ENCODE data around the gene NMNAT2. TPM values are rescaled to one million over a fixed set of nuclear protein-coding genes. Genes with fewer than 3 reads are reported as not detected.

The NMNAT2 gene
- total RNA-seq, 2 experiments from 2014 or later = not detected

DNA sequence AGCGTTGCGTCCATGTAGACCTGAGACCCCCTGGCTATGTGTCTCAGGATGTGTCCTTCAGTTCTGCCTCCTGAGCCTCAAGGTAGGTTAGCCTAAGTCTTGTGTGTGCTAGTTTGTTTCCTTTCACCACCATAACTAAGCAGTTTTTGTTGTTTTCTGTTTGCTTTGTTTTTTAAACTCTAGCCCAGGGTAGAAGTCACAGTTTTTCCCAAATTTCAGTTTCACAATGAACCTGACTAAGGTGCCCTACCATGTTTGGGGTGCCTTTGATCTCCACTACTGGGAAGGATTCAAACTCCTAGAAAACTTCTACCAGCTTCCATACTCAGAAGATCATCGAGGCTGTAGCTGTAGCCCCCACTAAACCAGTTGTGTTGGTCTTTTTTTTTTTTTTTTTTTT lies 39.3 kb upstream of the NMNAT2 start:
- Histone ChIP-seq H3K9me3 (ENCODE audit: low read length) (no peaks in the 10 kb centered on the region), H2AFZ (ENCODE audit: low read length) (no peak overlapping the region), H3K36me3 (ENCODE audit: insufficient read depth, low read length) (no peaks in the 10 kb centered on the region), H4K20me1 (ENCODE audit: insufficient read depth, low read length) (no peaks in the 10 kb centered on the region), H3K4me2 (ENCODE audit: low read length) (no peak overlapping the region), H3K4me1 (ENCODE audit: insufficient read depth, low read length, poor library complexity, severe bottlenecking) (no peaks in the 10 kb centered on the region), H3K27ac (ENCODE audit: low read depth, low read length, poor library complexity, severe bottlenecking) (no peak overlapping the region), H3K4me3 (ENCODE audit: low read depth, low read length, poor library complexity, severe bottlenecking) (no peak overlapping the region), H3K79me2 (ENCODE audit: insufficient read depth, low read depth, low read length) (no peaks in the 10 kb centered on the region), H3K9me2 (ENCODE audit: insufficient read depth, low read length) (no peaks in the 10 kb centered on the region)
- no peak for DNase-seq (ENCODE audit: low spot score)
- BruUV-seq (replicated peaks) = no TSS peak
- TF ChIP-seq, protein P1, sequence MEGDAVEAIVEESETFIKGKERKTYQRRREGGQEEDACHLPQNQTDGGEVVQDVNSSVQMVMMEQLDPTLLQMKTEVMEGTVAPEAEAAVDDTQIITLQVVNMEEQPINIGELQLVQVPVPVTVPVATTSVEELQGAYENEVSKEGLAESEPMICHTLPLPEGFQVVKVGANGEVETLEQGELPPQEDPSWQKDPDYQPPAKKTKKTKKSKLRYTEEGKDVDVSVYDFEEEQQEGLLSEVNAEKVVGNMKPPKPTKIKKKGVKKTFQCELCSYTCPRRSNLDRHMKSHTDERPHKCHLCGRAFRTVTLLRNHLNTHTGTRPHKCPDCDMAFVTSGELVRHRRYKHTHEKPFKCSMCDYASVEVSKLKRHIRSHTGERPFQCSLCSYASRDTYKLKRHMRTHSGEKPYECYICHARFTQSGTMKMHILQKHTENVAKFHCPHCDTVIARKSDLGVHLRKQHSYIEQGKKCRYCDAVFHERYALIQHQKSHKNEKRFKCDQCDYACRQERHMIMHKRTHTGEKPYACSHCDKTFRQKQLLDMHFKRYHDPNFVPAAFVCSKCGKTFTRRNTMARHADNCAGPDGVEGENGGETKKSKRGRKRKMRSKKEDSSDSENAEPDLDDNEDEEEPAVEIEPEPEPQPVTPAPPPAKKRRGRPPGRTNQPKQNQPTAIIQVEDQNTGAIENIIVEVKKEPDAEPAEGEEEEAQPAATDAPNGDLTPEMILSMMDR (conservative IDR thresholded peaks at IDR 0.05; ENCODE audit: low read length) = no peak
- no peak for TF ChIP-seq EZH2phosphoT487 (IDR thresholded peaks at IDR 0.05; ENCODE audit: borderline replicate concordance, low read depth, low read length)
- intact Hi-C loops (cut with micrococcal nuclease; ENCODE audit: unreplicated experiment) = no loop called here
- ChIA-PET POLR2A (no interaction called here), CTCF (ENCODE audit: unreplicated experiment) (no interaction called here)

DNA sequence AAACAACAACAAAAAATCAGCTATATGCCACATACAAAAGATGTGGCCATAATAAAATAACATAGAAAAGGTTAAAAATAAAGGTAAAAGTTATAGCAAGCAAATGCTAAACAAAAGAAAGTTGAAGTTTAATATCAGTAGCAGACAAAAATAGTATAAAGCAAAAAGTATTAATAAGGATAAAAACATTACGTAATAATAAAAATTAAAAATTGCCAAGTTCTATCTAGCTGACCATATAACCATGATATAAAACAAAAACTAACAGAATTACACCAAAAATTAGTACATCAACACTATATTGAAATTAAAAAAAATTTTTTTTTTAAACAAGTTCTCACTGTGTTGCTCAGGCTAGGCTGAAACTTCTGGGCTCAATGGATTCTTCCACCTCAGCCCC lies 38.6 kb upstream of the NMNAT2 start:
- Histone ChIP-seq H3K9me3 (ENCODE audit: low read length) (no peaks in the 10 kb centered on the region), H3K79me2 (ENCODE audit: insufficient read depth, low read depth, low read length) (no peaks in the 10 kb centered on the region), H3K4me1 (ENCODE audit: insufficient read depth, low read length, poor library complexity, severe bottlenecking) (no peaks in the 10 kb centered on the region), H2AFZ (ENCODE audit: low read length) (no peak overlapping the region), H3K9me2 (ENCODE audit: insufficient read depth, low read length) (no peaks in the 10 kb centered on the region), H3K27ac (ENCODE audit: low read depth, low read length, poor library complexity, severe bottlenecking) (no peak overlapping the region), H3K36me3 (ENCODE audit: insufficient read depth, low read length) (no peaks in the 10 kb centered on the region), H3K4me3 (ENCODE audit: low read depth, low read length, poor library complexity, severe bottlenecking) (no peak overlapping the region), H4K20me1 (ENCODE audit: insufficient read depth, low read length) (no peaks in the 10 kb centered on the region), H3K4me2 (ENCODE audit: low read length) (no peak overlapping the region)
- TF ChIP-seq, protein P1 (conservative IDR thresholded peaks at IDR 0.05; ENCODE audit: low read length) = no peak
- TF ChIP-seq EZH2phosphoT487 (IDR thresholded peaks at IDR 0.05; ENCODE audit: borderline replicate concordance, low read depth, low read length) = no peak
- BruUV-seq (replicated peaks) = no TSS peak
- CTCF ChIA-PET (ENCODE audit: unreplicated experiment) = no interaction called here
- no peak for DNase-seq (ENCODE audit: low spot score)
- POLR2A ChIA-PET = no interaction called here
- intact Hi-C loops (cut with micrococcal nuclease; ENCODE audit: unreplicated experiment) = no loop called here

DNA sequence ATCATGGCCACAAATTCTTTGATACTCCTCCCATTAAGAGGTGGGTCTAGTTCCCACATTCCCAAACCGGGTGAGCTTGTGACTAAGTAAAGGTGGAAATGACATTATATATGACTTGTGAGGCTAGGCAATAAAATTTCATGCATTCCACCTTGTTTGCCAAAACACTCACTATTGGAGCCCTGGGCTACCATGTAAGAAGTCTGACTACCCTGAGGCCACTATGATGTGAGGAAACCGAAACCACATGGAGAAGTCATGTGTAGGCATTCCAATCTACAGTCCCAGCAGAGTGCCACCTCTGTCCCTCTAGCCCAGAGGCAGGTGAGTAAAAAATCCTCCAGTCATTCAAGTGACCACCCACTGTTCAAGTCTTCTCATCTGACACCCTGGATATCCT lies 36.2 kb upstream of the NMNAT2 start:
- Histone ChIP-seq H3K79me2 (ENCODE audit: insufficient read depth, low read depth, low read length) (no peaks in the 10 kb centered on the region), H4K20me1 (ENCODE audit: insufficient read depth, low read length) (no peaks in the 10 kb centered on the region), H3K4me2 (ENCODE audit: low read length) (no peak overlapping the region), H3K9me2 (ENCODE audit: insufficient read depth, low read length) (no peaks in the 10 kb centered on the region), H2AFZ (ENCODE audit: low read length) (no peak overlapping the region), H3K4me3 (ENCODE audit: low read depth, low read length, poor library complexity, severe bottlenecking) (no peak overlapping the region), H3K9me3 (ENCODE audit: low read length) (no peaks in the 10 kb centered on the region), H3K4me1 (ENCODE audit: insufficient read depth, low read length, poor library complexity, severe bottlenecking) (no peaks in the 10 kb centered on the region), H3K36me3 (ENCODE audit: insufficient read depth, low read length) (no peaks in the 10 kb centered on the region), H3K27ac (ENCODE audit: low read depth, low read length, poor library complexity, severe bottlenecking) (no peak overlapping the region)
- no TSS peak for BruUV-seq (replicated peaks)
- ChIA-PET CTCF (ENCODE audit: unreplicated experiment) (no interaction called here), POLR2A (no interaction called here)
- intact Hi-C loops (cut with micrococcal nuclease; ENCODE audit: unreplicated experiment) = no loop called here
- no peak for DNase-seq (ENCODE audit: low spot score)
- TF ChIP-seq, protein P1 (conservative IDR thresholded peaks at IDR 0.05; ENCODE audit: low read length) = no peak
- TF ChIP-seq EZH2phosphoT487 (IDR thresholded peaks at IDR 0.05; ENCODE audit: borderline replicate concordance, low read depth, low read length) = no peak

All from OCI-LY7 (cell line).